Small intestine (tissue), 7 donors: Measurements from ENCODE around the gene MGAT5B. TPM values are rescaled to one million over a fixed set of nuclear protein-coding genes. Genes with fewer than 3 reads are reported as not detected.

ENCODE experiments used
- DNase-seq, 2 donors: peaks; one replicate each; pipeline versions ENCODE4 v3.0.0 to v3.0.0-alpha.2; 2013
- FAIRE-seq: peaks from 2 replicates; lab custom pipeline; 2012; peaks lifted over from hg19 to GRCh38; lab: Jason Lieb, UNC
- H3K27ac ChIP-seq, 3 donors: one replicate each; pipeline ENCODE4 v1.5.1; 2013; ENCODE audit warnings: low read length in 2 of 3, mild to moderate bottlenecking in 2 of 3, control low read depth in 1 of 3, inconsistent platforms in 1 of 3, low read depth in 1 of 3, moderate library complexity in 1 of 3
- H3K27me3 ChIP-seq, 3 donors: one replicate each; pipeline ENCODE4 v1.6.1; 2013; ENCODE audit warnings: low read length in 3 of 3, inconsistent platforms in 1 of 3; ENCODE audit not compliant: control insufficient read depth in 3 of 3, insufficient read depth in 3 of 3
- H3K36me3 ChIP-seq, 3 donors: one replicate each; pipeline ENCODE4 v1.6.1; 2013; ENCODE audit warnings: low read length in 3 of 3, inconsistent platforms in 1 of 3, low read depth in 1 of 3, mild to moderate bottlenecking in 1 of 3, moderate library complexity in 1 of 3; ENCODE audit not compliant: control insufficient read depth in 3 of 3, insufficient read depth in 2 of 3
- H3K4me1 ChIP-seq, 3 donors: one replicate each; pipeline ENCODE4 v1.6.1; 2013; ENCODE audit warnings: low read length in 2 of 3, inconsistent platforms in 1 of 3, low read depth in 1 of 3, mild to moderate bottlenecking in 1 of 3, moderate library complexity in 1 of 3; ENCODE audit not compliant: control insufficient read depth in 3 of 3, insufficient read depth in 2 of 3
- H3K4me3 ChIP-seq, 3 donors: one replicate each; pipeline ENCODE4 v1.5.1; 2013; ENCODE audit warnings: low read length in 3 of 3, control low read depth in 1 of 3, inconsistent platforms in 1 of 3, low read depth in 1 of 3, mild to moderate bottlenecking in 1 of 3, moderate library complexity in 1 of 3
- H3K9me3 ChIP-seq, 2 donors: one replicate each; pipeline ENCODE4 v1.6.1; 2013; ENCODE audit warnings: low read depth in 1 of 2, low read length in 1 of 2; ENCODE audit not compliant: control insufficient read depth in 2 of 2, insufficient read depth in 1 of 2
- WGBS, 3 donors: extraction: QIAGEN DNeasy Blood & Tissue Kit; methylation state at CpG; one replicate each; pipeline ENCODE4 v1.1.7; 2013; 5-methylcytosine and 5-hydroxymethylcytosine counted together
- polyA plus RNA-seq, 4 donors: library from polyadenylated mRNA; stranded (reverse) in 3 of 4; unstranded in 1 of 4; fragments of 200-250 nt in 3 of 4; fragments of 120-200 nt in 1 of 4; gene quantifications; one replicate each; pipeline versions ENCODE4 v1.2.1 to v1.2.3, GENCODE V29; 2013
- donor health status: healthy with polysubstance abuse.
- donor health status: control.
- donor health status: control.
- donor health status: Bipolar disorder and iron deficiency.
- donor health status: healthy.

Gene MGAT5B
- polyA plus RNA-seq, 4 donors: 0.40 TPM; not detected in 2

DNA sequence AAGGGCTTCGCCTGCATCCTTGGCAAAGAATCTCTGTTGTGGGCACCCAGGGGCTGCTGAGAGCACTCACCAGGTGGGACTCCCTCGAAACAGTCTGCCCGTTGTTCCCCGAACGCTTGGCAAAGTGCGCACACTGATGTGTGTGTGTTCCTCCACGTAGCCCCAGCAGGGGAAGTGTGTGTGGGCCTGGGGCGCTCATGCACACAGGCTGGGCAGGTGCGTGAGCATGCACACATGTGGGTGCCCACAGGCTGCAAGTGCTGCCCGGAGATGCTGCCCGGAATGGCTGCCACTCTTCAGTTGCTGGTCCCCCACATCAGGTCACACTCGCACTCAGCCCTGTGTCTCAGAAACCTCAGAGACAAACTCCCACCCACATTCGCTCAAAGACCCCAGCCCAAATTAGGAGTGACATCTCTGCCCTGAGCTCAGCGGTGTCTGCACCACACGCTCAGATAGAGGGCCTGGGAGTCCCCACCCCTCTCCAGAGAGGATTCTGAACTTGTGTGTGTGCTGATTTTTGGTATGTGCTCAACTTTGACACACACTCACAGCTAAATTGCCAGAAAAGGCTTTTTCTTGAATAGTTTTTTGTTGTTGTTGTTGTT lies 119.4 kb downstream of the MGAT5B start:
- Histone ChIP-seq H3K36me3 (no peaks in the 10 kb centered on the region), H3K9me3 (no peaks in the 10 kb centered on the region), H3K4me1 (peaks cover 0 to 3% (median 0%) of the 10 kb centered on the region in 3 donors), H3K4me3 (no peak overlapping the region), H3K27ac (no peak overlapping the region), H3K27me3 (peaks cover 0 to 3% (median 0%) of the 10 kb centered on the region in 3 donors)
- 67 to 83% (median 77%) methylated on average over 15 of the region's 15 CpGs for WGBS, 3 donors
- DNase-seq: no peak
- no peak for FAIRE-seq

DNA sequence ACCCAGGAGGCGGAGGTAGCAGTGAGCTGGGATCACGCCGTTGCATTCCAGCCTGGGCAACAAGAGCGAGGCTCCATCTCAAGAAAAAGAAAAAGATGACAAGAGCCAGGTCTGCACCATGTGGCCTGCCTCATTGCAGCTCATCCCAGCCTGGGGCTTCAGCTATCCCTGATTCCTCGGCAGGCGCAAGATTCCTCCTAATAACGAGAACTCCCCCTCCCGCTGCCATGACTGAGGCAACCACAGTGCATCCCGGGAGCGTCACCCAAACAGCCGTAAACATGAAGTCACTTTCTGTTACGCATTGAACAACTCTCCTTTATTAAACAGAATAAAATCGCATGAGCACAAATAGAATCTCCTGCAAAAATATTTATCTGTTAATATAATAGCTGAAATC lies 120.6 kb downstream of the MGAT5B start:
- Histone ChIP-seq H3K4me1 (no peaks in the 10 kb centered on the region), H3K4me3 (no peak overlapping the region), H3K27me3 (no peaks in the 10 kb centered on the region), H3K9me3 (no peaks in the 10 kb centered on the region), H3K27ac (no peak overlapping the region), H3K36me3 (no peaks in the 10 kb centered on the region)
- FAIRE-seq (no peak), DNase-seq (no peak)
- 81 to 82% (median 81%) methylated on average over 13 of the region's 13 CpGs for WGBS, 3 donors

GRCh38 chr17:76989519-76989918 lies 121.3 kb downstream of the MGAT5B start:
- H3K4me3 ChIP-seq: no peak overlapping the region
- H3K27me3 ChIP-seq: no peaks in the 10 kb centered on the region
- no peak for DNase-seq
- H3K4me1 ChIP-seq: no peaks in the 10 kb centered on the region
- no peaks in the 10 kb centered on the region for H3K36me3 ChIP-seq
- H3K9me3 ChIP-seq: no peaks in the 10 kb centered on the region
- no peak for FAIRE-seq
- 54 to 72% (median 60%) methylated on average over 5 of the region's 5 CpGs for WGBS, 3 donors
- no peak overlapping the region for H3K27ac ChIP-seq

DNA sequence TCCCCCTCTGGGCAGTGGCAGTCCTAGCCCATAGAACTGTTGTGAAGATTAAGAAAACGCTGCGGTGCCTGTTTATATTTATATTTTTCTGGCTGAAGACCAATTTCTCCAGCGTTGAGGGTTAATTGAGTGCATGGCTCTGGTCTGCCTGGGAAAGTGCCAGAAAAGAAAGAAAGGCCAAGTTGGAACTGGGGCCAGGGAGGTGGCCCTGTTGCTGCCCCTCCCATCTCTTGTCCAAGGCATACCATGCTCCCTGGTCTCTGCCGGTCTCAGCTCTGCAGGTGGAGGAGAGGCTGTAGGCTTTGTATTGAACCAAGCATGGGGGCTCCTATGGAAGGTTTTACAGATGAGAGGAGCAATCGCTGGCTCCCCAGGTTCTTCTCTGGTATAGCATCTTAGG lies 124.7 kb downstream of the MGAT5B start:
- WGBS, 3 donors: 31 to 47% (median 38%) methylated on average over 5 of the region's 5 CpGs
- Histone ChIP-seq H3K36me3 (no peaks in the 10 kb centered on the region), H3K27ac (no peak overlapping the region), H3K4me1 (no peaks in the 10 kb centered on the region), H3K9me3 (no peaks in the 10 kb centered on the region), H3K4me3 (no peak overlapping the region), H3K27me3 (peaks cover 0 to 3% (median 0%) of the 10 kb centered on the region in 3 donors)
- FAIRE-seq: no peak
- no peak for DNase-seq

DNA sequence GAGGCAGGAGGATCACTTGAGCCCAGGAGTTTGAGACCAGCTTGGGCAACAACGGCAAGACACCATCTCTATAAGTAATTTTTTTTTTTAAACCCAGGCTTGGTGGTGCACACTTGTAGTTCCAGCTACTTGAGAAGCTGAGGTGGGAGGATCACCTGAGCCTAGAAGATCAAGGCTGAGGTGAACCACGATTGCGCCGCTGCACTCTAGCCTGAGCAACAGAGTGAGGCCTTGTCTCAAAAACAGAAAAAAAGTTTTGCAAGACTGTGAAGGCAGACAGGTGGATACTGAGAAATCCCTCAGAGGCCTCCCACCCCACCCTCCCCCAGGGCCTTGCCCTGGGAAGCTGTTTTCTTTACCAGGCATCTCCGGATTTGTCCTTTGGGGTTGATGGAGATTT lies 125.4 kb downstream of the MGAT5B start:
- FAIRE-seq (no peak), DNase-seq (no peak)
- peaks cover 0 to 3% (median 0%) of the 10 kb centered on the region in 3 donors for H3K27me3 ChIP-seq
- 41 to 68% (median 52%) methylated on average over 5 of the region's 5 CpGs for WGBS, 3 donors
- H3K4me1 ChIP-seq: no peaks in the 10 kb centered on the region
- H3K27ac ChIP-seq: no peak overlapping the region
- no peak overlapping the region for H3K4me3 ChIP-seq
- H3K36me3 ChIP-seq: no peaks in the 10 kb centered on the region
- no peaks in the 10 kb centered on the region for H3K9me3 ChIP-seq

DNA sequence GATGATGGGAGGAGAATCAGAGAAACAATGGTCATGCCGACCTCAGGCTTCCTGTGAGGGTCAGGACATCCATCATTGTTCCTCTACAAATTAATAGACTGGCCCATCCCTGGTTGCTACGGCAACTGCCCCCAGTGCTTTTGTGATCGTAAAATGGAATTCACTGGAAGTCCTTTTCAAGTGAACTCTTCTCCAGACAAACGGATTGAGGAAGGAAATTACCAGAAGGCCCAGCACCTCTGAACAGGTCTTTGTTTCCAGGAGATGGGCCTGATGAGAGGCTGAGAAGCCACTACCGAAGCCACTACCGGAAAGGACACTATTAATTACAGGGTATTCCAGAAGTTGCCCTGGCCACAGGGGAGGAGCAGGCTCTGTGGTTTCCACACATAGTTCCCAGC lies 126.0 kb downstream of the MGAT5B start:
- H3K36me3 ChIP-seq: no peaks in the 10 kb centered on the region
- WGBS, 3 donors: 45 to 53% (median 51%) methylated on average over 6 of the region's 6 CpGs
- H3K9me3 ChIP-seq: no peaks in the 10 kb centered on the region
- no peak overlapping the region for H3K4me3 ChIP-seq
- no peak overlapping the region for H3K27ac ChIP-seq
- peaks cover 0 to 3% (median 0%) of the 10 kb centered on the region in 3 donors for H3K27me3 ChIP-seq
- FAIRE-seq (no peak), DNase-seq (no peak)
- H3K4me1 ChIP-seq: no peaks in the 10 kb centered on the region

DNA sequence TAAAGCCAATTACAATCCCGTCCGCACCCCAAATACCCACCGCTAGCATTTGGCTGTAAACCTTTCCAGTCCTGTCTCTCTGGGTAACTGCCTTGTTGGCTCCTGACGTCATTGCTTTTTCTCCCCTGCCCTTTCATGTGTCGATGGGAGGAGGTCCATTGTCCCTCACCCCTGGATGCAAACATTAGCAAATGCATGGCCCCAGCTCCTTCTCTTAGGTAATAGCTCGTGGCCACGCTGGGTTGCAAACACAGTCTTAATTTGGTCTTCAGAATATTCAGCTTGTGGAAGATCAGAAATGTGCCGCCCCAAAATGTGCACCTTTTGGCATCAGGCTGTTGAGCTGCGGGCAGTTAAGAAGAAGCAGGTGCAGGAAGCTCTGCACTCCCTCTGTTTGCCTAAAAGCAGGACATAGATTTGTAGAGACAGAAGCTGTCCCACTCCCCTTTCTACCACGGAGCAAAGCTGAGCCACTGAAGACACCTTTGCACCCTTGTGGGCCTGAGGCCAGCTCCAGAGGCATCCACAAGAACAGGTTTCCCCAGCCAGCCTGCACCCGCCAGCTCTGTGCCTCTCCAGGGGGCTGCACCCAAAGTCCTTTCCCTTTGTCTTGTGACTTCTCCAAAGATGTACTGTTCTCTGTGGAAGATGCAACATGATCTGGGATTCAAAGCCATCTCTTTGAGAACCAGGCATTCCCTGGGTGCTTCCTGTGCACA lies 127.3 kb downstream of the MGAT5B start:
- Histone ChIP-seq H3K9me3 (no peaks in the 10 kb centered on the region), H3K27ac (no peak overlapping the region), H3K4me3 (no peak overlapping the region), H3K4me1 (no peaks in the 10 kb centered on the region), H3K27me3 (peaks cover 0 to 3% (median 0%) of the 10 kb centered on the region in 3 donors), H3K36me3 (no peaks in the 10 kb centered on the region)
- WGBS, 3 donors: 46 to 71% (median 55%) methylated on average over 11 of the region's 11 CpGs
- FAIRE-seq (no peak), DNase-seq (no peak)

DNA sequence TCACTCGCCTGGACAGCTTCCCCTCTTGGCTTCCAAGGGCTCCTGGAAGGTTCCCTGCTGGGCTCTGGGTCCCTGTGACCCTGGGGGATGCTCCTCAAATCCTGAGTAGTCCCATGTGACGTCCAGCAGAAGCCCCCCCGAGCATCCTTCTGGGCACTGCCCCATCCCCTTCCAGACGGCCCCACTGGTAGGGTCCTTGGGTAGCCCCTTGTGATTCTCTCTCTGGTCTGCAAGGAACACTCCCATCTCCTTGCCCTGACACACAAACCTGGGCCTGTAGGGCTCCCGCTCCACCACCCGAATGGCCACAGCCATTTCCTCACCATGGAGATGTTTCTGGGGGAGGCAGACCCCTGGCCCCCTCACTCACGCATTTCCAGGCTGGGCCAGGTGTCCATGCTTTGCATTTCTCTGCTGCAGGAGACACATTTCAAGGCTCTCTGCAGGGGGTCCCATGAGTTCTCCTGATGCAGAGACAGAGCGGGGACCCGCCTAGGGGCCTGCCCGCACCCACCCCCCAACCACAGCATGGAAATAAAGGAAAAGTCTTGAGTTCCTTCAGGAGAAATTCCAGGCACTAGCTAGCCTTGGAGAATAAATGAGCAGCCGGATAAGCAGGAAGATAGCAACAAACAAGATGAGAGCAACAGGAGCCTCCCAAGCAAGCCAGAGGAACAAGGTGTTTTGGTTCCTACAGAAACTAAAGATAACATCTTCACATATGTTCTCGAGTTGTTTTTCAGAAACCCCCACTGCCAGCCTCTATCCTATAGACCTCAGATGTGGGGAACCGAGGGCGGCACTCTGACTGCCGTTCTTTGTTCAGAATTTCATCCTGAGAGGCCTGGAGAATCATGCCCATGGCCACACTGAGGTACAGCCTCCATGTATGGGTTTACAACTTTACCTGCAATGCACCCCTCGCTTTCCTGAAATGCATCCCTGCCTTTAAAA lies 128.8 kb downstream of the MGAT5B start:
- H3K9me3 ChIP-seq: no peaks in the 10 kb centered on the region
- H3K4me3 ChIP-seq: no peak overlapping the region
- no peak for DNase-seq
- no peak for FAIRE-seq
- H3K27me3 ChIP-seq: peaks cover 0 to 3% (median 0%) of the 10 kb centered on the region in 3 donors
- no peak overlapping the region for H3K27ac ChIP-seq
- H3K4me1 ChIP-seq: no peaks in the 10 kb centered on the region
- H3K36me3 ChIP-seq: no peaks in the 10 kb centered on the region
- WGBS, 3 donors: 73 to 80% (median 75%) methylated on average over 16 of the region's 16 CpGs
